HCT116 (cell line): ENCODE measurements around the gene KRT86. TPM values are rescaled to one million over a fixed set of nuclear protein-coding genes. Genes with fewer than 3 reads are reported as not detected.

Source experiments
- ATAC-seq: fragments of 200-7000 bp; cut with Tn5 transposase; 2 replicates; pipeline ENCODE4 v1.9.1; 2020; ENCODE audit warnings: mild to moderate bottlenecking, moderate library complexity
- BruUV-seq: library from RNA; stranded (reverse); fragments of 400-500 nt; replicated peaks from 2 replicates; lab custom pipeline; 2021; lab: Mats Ljungman, UMichigan
- CTCF ChIA-PET: fragments of 300-600 bp; sonication (Branson Sonifier 250); formaldehyde crosslinking; loops from one replicate; lab custom pipeline; 2021; ENCODE audit warnings: antibody characterized with exemption; lab: Charles Lee
- POLR2A ChIA-PET: fragments of 300-600, 350-600 bp; sonication (Branson Sonifier 250); formaldehyde crosslinking; loops from one replicate; lab custom pipeline; 2021; ENCODE audit warnings: antibody characterized with exemption; lab: Charles Lee
- RAD21 ChIA-PET, 2 experiments: fragments of 300-600 bp; sonication (Branson Sonifier 250); formaldehyde crosslinking; loops; one replicate each; lab custom pipeline; 2023; ENCODE audit warnings: low total read pairs in 2 of 2; ENCODE audit not compliant: uncharacterized antibody in 2 of 2, unreplicated experiment in 2 of 2, low non-redundant PET in 1 of 2; lab: Charles Lee
- DNase-seq: peaks from one replicate; pipeline ENCODE4 v3.0.0-alpha.2; 2010; ENCODE audit warnings: low read depth, low spot score
- H2AFZ ChIP-seq: fragments of 200-600 bp; shearing (Covaris generic), sonication (generic); 2 replicates; pipeline ENCODE4 v1.6.1; 2017; ENCODE audit warnings: low read depth, mixed run types, mixed read lengths, antibody characterized with exemption, low read length; ENCODE audit not compliant: poor library complexity, severe bottlenecking
- H3K27ac ChIP-seq: 2 replicates; pipeline ENCODE4 v1.5.1; 2012; ENCODE audit warnings: low read depth, low read length
- H3K27me3 ChIP-seq: fragments of 200-600 bp; sonication (generic); 2 replicates; pipeline ENCODE4 v1.6.1; 2016; ENCODE audit warnings: mixed run types, low read length, mixed read lengths; ENCODE audit not compliant: insufficient read depth
- H3K36me3 ChIP-seq, 2 experiments: fragments of 200-500 bp in 1 of 2; fragments of 200-600 bp in 1 of 2; sonication (Bioruptor generic) in 1 of 2; sonication (generic) in 1 of 2; 2 replicates each; pipeline versions ENCODE4 v1.5.1 to v1.6.1; 2014 to 2016; ENCODE audit warnings: low read length in 2 of 2, inconsistent platforms in 1 of 2, mixed read lengths in 1 of 2, mixed run types in 1 of 2; ENCODE audit not compliant: insufficient read depth in 2 of 2, control insufficient read depth in 1 of 2
- H3K4me1 ChIP-seq, 2 experiments: fragments of 200-600 bp in 1 of 2; sonication (generic) in 1 of 2; 2 replicates each; pipeline versions ENCODE4 v1.5.1 to v1.6.1; 2012 to 2017; ENCODE audit warnings: low read length in 2 of 2, inconsistent platforms in 1 of 2, mild to moderate bottlenecking in 1 of 2, mixed read lengths in 1 of 2, mixed run types in 1 of 2, moderate library complexity in 1 of 2; ENCODE audit not compliant: insufficient read depth in 2 of 2, control insufficient read depth in 1 of 2
- H3K4me2 ChIP-seq: fragments of 200-600 bp; sonication (generic); 2 replicates; pipeline ENCODE4 v1.6.1; 2017; ENCODE audit warnings: mixed run types, low read length, mixed read lengths
- H3K4me3 ChIP-seq, 2 experiments: fragments of 200-600 bp in 1 of 2; sonication (generic) in 1 of 2; replicated peaks in 1 of 2; 2 replicates each; pipeline ENCODE4 v1.5.1; 2011 to 2016; ENCODE audit warnings: low read length in 2 of 2, control low read depth in 1 of 2, low read depth in 1 of 2, mild to moderate bottlenecking in 1 of 2, mixed read lengths in 1 of 2, mixed run types in 1 of 2
- H3K79me2 ChIP-seq: fragments of 200-600 bp; sonication (generic); 2 replicates; pipeline ENCODE4 v1.6.1; 2017; ENCODE audit warnings: mild to moderate bottlenecking, mixed run types, low read length, moderate library complexity, mixed read lengths; ENCODE audit not compliant: insufficient read depth
- H3K9ac ChIP-seq: fragments of 200-600 bp; sonication (generic); 2 replicates; pipeline ENCODE4 v1.6.1; 2016; ENCODE audit warnings: low read length, mixed read lengths
- H3K9me2 ChIP-seq: fragments of 200-600 bp; sonication (generic), shearing (Covaris generic); 2 replicates; pipeline ENCODE4 v1.6.1; 2017; ENCODE audit warnings: mixed run types, mild to moderate bottlenecking, moderate library complexity; ENCODE audit not compliant: insufficient read depth
- H3K9me3 ChIP-seq, 2 experiments: fragments of 200-500 bp in 1 of 2; fragments of 200-600 bp in 1 of 2; sonication (Bioruptor generic) in 1 of 2; sonication (generic) in 1 of 2; 2 replicates each; pipeline ENCODE4 v1.6.1; 2014 to 2017; ENCODE audit warnings: low read length in 2 of 2, mixed read lengths in 2 of 2, inconsistent platforms in 1 of 2, low read depth in 1 of 2, mild to moderate bottlenecking in 1 of 2, mixed run types in 1 of 2, moderate library complexity in 1 of 2; ENCODE audit not compliant: control insufficient read depth in 1 of 2, insufficient read depth in 1 of 2
- H4K20me1 ChIP-seq: fragments of 200-600 bp; sonication (generic), shearing (Covaris generic); 2 replicates; pipeline ENCODE4 v1.6.1; 2017; ENCODE audit warnings: mixed run types, mild to moderate bottlenecking, moderate library complexity; ENCODE audit not compliant: insufficient read depth
- ATF3 ChIP-seq: IDR thresholded peaks from 2 replicates; pipeline ENCODE4 v1.6.1; 2012
- CBX3 ChIP-seq: IDR thresholded peaks from 2 replicates; pipeline ENCODE4 v1.6.1; 2012; ENCODE audit warnings: low read depth
- CEBPB ChIP-seq: IDR thresholded peaks from 2 replicates; pipeline ENCODE4 v1.6.1; 2012; ENCODE audit warnings: low read depth
- EGR1 ChIP-seq: IDR thresholded peaks from 2 replicates; pipeline ENCODE4 v1.6.1; 2012; ENCODE audit warnings: low read depth
- ELF1 ChIP-seq: IDR thresholded peaks from 2 replicates; pipeline ENCODE4 v1.6.1; 2012; ENCODE audit warnings: low read depth, borderline replicate concordance
- EZH2 ChIP-seq: fragments of 200-600 bp; sonication (generic); IDR thresholded peaks from 2 replicates; pipeline ENCODE4 v1.6.1; 2017; ENCODE audit warnings: antibody characterized with exemption, mixed run types
- EZH2phosphoT487 ChIP-seq: fragments of 200-600 bp; IDR thresholded peaks from 2 replicates; pipeline ENCODE4 v1.6.1; 2018; ENCODE audit warnings: antibody characterized with exemption, borderline replicate concordance
- FOSL1 ChIP-seq: IDR thresholded peaks from 2 replicates; pipeline ENCODE4 v1.6.1; 2012; ENCODE audit warnings: low read depth
- MAX ChIP-seq: IDR thresholded peaks from 2 replicates; pipeline ENCODE4 v1.6.1; 2012
- POLR2A ChIP-seq: IDR thresholded peaks from 2 replicates; pipeline ENCODE4 v1.7.0; 2011; ENCODE audit warnings: borderline replicate concordance; ENCODE audit not compliant: insufficient read depth, insufficient read length; ENCODE audit errors: extremely low read depth
- POLR2AphosphoS5 ChIP-seq: IDR thresholded peaks from 2 replicates; pipeline ENCODE4 v1.6.1; 2011; ENCODE audit warnings: mild to moderate bottlenecking, low read depth, low read length, moderate library complexity
- RAD21 ChIP-seq: IDR thresholded peaks from 2 replicates; pipeline ENCODE4 v1.6.1; 2012; ENCODE audit warnings: low read depth, mild to moderate bottlenecking
- SIN3A ChIP-seq: IDR thresholded peaks from 2 replicates; pipeline ENCODE4 v1.6.1; 2012; ENCODE audit warnings: low read depth
- TCF7L2 ChIP-seq: IDR thresholded peaks from 2 replicates; pipeline ENCODE4 v1.7.0; 2011; ENCODE audit warnings: borderline replicate concordance, inconsistent platforms; ENCODE audit not compliant: insufficient read depth, insufficient read length; ENCODE audit errors: extremely low read depth
- YY1 ChIP-seq: IDR thresholded peaks from 2 replicates; pipeline ENCODE4 v1.6.1; 2011; ENCODE audit warnings: low read length, low read depth, moderate library complexity, mild to moderate bottlenecking; ENCODE audit not compliant: insufficient replicate concordance; ENCODE audit errors: extremely low read depth
- ZFX ChIP-seq: fragments of 450-650 bp; IDR thresholded peaks from 2 replicates; pipeline ENCODE4 v1.6.1; 2017
- ZNF274 ChIP-seq: fragments of 200-500 bp; sonication (Bioruptor generic); IDR thresholded peaks from 2 replicates; pipeline ENCODE4 v1.6.1; 2014; ENCODE audit warnings: mild to moderate bottlenecking, low read depth, low read length, inconsistent platforms
- intact Hi-C: fragments of 100-400 bp; cut with micrococcal nuclease; formaldehyde crosslinking; loops from 2 replicates; pipeline ENCODE4 v1.10.0; 2022
- total RNA-seq: library from RNA; stranded (reverse); gene quantifications from one replicate; pipeline ENCODE4 v1.2.1, GENCODE V29; 2021; ENCODE audit not compliant: unreplicated experiment
- TF ChIP-seq, protein P1 (sequence below): IDR thresholded peaks from 2 replicates; pipeline ENCODE4 v1.6.1; 2012; ENCODE audit warnings: low read depth
- TF ChIP-seq, protein P2 (sequence below), 3 experiments: fragments of 200-600 bp in 1 of 3; sonication (generic) in 1 of 3; IDR thresholded peaks in 2 of 3; conservative IDR thresholded peaks in 1 of 3; 2 replicates each; pipeline ENCODE4 v1.5.1; 2012 to 2017; ENCODE audit warnings: low read depth in 2 of 3, low read length in 2 of 3, antibody characterized with exemption in 1 of 3, borderline replicate concordance in 1 of 3, control low read depth in 1 of 3, mild to moderate bottlenecking in 1 of 3, mixed read lengths in 1 of 3, mixed run types in 1 of 3, moderate library complexity in 1 of 3; ENCODE audit not compliant: insufficient read depth in 1 of 3

Gene KRT86
- total RNA-seq, 1 experiment from 2014 or later, result 1.5 TPM

DNA sequence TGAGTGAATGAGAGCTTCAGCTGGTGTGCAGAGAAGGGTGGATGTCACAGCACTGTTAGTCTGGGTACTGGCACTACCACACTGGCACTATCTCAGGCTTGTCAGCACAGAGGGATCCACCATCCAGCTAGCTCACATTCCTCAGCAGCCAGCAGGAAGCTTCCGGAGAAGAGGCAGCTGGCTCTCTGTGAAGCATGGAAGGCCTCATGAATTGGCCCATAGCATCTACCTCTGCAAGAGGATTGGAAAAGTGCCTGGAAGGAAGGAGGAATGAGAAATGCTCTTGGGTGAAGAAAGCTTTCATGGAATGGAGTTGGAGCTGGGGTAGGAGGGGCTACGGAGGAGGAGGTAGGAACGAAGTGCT, 36.8 kb downstream of the KRT86 start:
- CTCF ChIA-PET, result interaction anchor here (0.9 to 2.7 kb wide), 6 partner anchors 8 to 61 kb away, joined by 3 to 17 read pairs (median 4); no protein-coding TSS in a partner anchor
- Histone ChIP-seq H3K27ac (no peak overlapping the region), H4K20me1 (no peaks in the 10 kb centered on the region), H3K9me2 (no peaks in the 10 kb centered on the region), H3K4me1 (peaks cover 10 to 33% of the 10 kb centered on the region in 2 experiments), H2AFZ (no peak overlapping the region), H3K4me3 (no peak overlapping the region), H3K9me3 (no peaks in the 10 kb centered on the region), H3K27me3 (no peaks in the 10 kb centered on the region), H3K9ac (no peak overlapping the region), H3K79me2 (no peaks in the 10 kb centered on the region), H3K36me3 (no peaks in the 10 kb centered on the region), H3K4me2 (no peak overlapping the region)
- DNase-seq (no peak), ATAC-seq (no peak)
- BruUV-seq, result no TSS peak
- RAD21 ChIA-PET, result no interaction called here
- TF ChIP-seq ELF1, result no peak
- TF ChIP-seq ZNF274, result no peak
- no peak for TF ChIP-seq POLR2A
- TF ChIP-seq RAD21, result no peak
- no peak for TF ChIP-seq MAX
- no peak for TF ChIP-seq CEBPB
- TF ChIP-seq EGR1, result no peak
- TF ChIP-seq, protein P1, sequence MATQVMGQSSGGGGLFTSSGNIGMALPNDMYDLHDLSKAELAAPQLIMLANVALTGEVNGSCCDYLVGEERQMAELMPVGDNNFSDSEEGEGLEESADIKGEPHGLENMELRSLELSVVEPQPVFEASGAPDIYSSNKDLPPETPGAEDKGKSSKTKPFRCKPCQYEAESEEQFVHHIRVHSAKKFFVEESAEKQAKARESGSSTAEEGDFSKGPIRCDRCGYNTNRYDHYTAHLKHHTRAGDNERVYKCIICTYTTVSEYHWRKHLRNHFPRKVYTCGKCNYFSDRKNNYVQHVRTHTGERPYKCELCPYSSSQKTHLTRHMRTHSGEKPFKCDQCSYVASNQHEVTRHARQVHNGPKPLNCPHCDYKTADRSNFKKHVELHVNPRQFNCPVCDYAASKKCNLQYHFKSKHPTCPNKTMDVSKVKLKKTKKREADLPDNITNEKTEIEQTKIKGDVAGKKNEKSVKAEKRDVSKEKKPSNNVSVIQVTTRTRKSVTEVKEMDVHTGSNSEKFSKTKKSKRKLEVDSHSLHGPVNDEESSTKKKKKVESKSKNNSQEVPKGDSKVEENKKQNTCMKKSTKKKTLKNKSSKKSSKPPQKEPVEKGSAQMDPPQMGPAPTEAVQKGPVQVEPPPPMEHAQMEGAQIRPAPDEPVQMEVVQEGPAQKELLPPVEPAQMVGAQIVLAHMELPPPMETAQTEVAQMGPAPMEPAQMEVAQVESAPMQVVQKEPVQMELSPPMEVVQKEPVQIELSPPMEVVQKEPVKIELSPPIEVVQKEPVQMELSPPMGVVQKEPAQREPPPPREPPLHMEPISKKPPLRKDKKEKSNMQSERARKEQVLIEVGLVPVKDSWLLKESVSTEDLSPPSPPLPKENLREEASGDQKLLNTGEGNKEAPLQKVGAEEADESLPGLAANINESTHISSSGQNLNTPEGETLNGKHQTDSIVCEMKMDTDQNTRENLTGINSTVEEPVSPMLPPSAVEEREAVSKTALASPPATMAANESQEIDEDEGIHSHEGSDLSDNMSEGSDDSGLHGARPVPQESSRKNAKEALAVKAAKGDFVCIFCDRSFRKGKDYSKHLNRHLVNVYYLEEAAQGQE, result no peak
- no peak for TF ChIP-seq YY1
- TF ChIP-seq TCF7L2, result no peak
- TF ChIP-seq, protein P2, sequence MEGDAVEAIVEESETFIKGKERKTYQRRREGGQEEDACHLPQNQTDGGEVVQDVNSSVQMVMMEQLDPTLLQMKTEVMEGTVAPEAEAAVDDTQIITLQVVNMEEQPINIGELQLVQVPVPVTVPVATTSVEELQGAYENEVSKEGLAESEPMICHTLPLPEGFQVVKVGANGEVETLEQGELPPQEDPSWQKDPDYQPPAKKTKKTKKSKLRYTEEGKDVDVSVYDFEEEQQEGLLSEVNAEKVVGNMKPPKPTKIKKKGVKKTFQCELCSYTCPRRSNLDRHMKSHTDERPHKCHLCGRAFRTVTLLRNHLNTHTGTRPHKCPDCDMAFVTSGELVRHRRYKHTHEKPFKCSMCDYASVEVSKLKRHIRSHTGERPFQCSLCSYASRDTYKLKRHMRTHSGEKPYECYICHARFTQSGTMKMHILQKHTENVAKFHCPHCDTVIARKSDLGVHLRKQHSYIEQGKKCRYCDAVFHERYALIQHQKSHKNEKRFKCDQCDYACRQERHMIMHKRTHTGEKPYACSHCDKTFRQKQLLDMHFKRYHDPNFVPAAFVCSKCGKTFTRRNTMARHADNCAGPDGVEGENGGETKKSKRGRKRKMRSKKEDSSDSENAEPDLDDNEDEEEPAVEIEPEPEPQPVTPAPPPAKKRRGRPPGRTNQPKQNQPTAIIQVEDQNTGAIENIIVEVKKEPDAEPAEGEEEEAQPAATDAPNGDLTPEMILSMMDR (IDR thresholded peaks at IDR 0.05 in 2 of 3, conservative IDR thresholded peaks at IDR 0.05 in 1 of 3; ENCODE audit: borderline replicate concordance in 1 of 3, insufficient read depth in 1 of 3, low read depth in 2 of 3, low read length in 2 of 3), result no peak
- TF ChIP-seq FOSL1, result no peak
- TF ChIP-seq ZFX, result no peak
- no peak for TF ChIP-seq POLR2AphosphoS5
- no peak for TF ChIP-seq ATF3
- no peak for TF ChIP-seq EZH2phosphoT487
- no peak for TF ChIP-seq CBX3
- TF ChIP-seq EZH2, result no peak
- TF ChIP-seq SIN3A, result no peak
- POLR2A ChIA-PET, result interaction anchor here (1.7 kb wide), 1 partner anchor 30 kb away, joined by 4 read pairs; no protein-coding TSS in a partner anchor
- intact Hi-C loops, result no loop called here
